ENCODE results near the gene FHOD3. TPM values are rescaled to one million over a fixed set of nuclear protein-coding genes. Genes with fewer than 3 reads are reported as not detected.

Gene FHOD3
- total RNA-seq, 1 experiment from 2014 or later, result 15.1 TPM

DNA sequence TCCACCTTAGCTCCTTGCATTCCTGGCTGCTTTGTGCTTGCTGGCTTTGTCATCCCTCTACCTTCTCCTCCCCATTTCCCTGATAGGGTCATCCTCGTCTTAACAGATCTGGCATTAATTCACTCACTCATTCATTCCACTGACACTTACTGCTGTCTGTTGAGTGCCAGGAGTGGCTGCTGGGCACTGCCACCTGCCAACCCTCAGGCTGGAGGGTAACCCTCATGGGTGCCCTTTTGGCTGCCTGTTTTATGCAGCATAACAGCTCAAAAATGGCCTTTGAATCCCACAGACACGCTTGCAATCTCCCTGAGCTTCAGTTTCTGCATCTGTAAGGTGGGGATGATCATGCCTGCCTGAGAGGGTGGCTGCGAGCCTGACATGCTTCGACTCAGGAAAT, 25.2 kb downstream of the FHOD3 start:
- DNase-seq (ENCODE audit: low read depth), result no peak

DNA sequence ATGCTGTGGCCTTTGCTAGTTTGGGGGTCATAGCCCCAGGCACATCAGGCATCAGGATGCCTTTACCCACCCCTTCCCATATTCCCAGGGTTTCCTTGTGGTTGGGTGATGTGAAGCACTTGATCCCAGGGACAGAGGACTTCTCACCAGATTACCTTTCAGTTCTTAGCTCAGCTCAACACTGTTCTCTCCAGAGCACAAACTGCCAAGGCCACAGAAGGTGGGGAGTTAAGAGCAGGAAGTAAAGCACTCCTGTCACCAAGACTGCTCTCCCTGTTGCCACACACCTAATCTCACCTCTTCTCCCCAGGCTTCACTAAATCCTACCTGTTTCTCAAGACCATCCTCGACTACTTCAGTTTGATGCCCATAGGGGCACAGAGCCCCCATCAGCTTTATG, 25.9 kb downstream of the FHOD3 start:
- DNase-seq (ENCODE audit: low read depth), result no peak

DNA sequence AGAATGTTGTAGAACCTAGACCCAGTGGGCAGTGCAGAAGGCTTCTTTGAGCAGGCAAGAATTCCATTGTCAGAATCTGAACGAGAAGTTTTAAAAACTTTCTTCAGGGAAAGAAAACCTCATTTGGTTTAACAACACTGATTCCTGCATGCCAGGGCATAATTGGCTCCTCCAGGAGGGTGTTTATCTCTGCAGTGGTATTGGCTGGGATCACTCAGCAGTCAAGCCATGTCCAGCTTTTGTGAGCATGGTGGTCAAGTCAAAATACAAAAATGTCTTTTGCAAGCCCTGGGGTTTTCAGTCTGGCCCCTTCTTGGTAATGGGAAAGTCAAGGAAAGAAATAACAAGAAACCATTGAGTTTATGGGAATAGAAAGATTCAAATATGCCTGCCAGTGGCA, 28.3 kb downstream of the FHOD3 start:
- no peak for DNase-seq (ENCODE audit: low read depth)

DNA sequence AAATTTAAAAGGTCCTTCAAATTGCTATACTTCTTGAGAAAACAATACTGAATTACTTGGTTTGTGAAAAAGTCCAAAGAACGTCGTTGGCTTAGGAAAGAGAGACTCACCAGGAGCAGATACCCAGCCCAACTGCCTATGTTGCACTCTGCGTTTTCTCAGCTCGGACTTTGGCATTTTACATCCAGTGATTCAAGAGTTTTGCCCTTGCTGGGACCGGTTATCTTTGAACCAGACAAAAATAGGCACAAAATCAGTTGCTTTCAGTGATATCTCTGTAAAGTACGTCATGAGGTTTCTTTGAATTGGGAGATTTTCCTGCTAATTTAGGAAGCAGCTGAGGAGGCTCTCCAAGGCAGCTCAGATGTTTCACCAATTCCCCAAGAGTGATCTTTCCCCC, 29.3 kb downstream of the FHOD3 start:
- DNase-seq (ENCODE audit: low read depth), result no peak

DNA sequence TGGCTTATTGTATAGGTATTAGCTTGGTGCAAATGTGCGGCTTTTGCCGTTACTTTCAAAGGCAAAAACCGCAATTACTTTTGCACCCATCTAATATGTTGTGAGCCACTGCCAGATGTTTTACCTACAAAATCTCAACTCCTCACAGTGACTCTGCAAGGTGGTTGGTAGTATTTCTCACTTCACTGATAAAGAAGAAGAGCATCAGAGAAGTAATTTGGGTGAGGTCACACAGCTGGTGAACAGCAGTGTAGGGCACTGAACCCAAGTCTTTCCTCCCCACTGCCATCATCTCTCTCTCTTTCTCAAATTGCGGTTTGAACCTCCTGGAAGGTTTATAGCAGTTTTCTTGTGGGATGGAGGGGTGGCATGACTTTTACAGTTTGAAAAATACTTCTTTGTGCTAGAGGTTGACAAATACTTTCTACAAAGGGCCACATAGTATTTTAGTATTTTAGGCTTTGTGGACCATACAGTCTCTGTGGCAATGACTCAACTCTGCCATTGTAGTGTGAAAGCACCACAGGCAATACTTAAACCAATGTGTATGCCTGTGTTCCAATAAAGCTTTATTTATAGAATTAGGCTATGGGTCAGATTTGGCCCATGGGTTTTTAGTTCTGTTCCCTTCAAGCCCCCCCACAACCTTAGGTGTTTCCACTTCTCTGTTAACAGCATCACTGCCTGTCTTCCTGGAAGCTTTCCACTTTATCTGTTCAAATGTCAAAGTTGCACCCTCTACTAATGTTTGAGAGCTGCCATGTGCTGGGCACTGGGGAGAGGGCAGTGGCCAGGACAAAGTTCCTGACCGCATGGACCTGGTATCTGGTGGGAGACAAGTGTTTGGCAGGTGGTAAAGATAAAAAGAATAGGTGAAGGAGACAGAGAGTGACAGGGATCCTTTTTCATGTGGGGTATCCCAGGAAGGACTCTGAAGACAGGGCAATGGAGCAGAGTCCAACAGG, 30.1 kb downstream of the FHOD3 start:
- no peak for DNase-seq (ENCODE audit: low read depth)

DNA sequence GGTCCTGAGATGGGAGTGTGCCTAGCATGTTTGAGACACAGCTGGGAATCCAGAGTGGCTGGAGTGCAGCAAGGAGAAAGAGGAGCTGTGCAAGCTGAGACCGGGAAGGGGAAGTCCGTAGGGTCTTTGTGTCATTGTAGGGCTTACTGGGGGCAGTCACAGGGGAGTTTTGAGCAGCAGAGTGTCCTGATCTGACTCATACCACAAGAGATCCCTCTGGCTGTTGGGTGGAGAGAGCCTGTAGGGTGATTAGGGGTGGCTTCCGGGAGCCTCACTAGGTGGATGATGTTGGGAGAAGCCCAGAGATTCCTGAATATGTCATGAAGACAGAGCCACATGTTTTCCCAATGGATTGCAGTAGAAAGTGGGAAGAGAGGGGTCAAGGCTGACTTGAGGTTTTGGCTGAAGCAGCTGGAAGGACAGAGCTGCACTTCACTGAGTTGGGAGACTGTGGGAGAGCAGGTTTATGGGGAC, 30.9 kb downstream of the FHOD3 start:
- peak; percentile 83 for DNase-seq (ENCODE audit: low read depth)

DNA sequence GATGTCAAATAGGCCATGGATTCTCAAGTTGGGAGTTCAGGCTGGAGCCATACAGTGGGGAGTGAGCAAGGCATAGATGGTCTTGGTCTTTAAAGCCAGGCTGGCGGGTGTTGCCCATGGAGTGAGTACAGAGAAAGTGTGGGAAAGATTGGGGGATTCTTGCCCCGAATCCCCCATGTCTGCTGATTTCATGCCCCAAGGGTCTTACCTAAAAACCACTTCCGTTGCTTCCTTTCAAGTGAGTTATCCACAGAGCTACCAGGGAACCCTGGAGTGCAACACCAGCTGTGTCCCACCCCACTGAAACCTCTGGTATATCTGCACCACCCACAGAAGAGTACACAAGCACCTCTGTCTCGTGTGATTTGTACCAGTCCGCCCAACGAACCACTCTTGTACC, 31.4 kb downstream of the FHOD3 start:
- DNase-seq (ENCODE audit: low read depth), result no peak

DNA sequence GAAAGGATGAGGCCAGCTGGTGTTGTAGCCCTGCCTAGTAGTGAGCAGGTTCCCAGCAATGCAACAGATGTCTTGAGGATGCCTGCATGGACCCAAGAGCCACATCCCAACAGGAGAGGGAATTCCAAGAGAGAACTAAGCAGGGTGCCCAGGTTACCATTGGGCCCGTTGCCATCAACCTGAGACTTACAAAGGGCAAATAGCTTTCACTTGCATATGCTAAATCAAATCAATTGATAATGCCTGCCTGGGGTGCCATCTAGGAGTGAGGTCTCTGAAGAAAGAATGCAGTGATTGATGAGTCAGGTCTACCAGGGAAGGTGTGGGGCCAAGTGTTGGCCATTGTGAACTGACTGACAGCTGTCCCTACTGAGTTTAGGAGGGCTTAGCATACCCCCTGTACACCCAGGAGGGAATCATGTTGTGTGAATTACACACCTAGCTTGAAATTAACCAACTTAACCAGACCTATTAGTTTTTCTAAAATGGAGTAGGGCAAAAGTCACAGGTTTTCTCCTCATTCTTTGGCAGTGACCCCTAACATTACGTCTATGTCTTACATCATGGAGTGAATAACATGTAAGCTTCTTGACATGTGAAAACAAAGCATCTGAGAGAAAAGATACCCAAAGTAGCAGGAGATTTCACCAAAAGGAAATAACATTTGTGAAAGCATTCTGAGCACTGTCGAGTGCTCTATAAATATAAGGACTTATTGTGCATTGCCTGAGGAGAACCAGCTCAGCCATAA, 32.3 kb downstream of the FHOD3 start:
- DNase-seq (ENCODE audit: low read depth), result no peak

DNA sequence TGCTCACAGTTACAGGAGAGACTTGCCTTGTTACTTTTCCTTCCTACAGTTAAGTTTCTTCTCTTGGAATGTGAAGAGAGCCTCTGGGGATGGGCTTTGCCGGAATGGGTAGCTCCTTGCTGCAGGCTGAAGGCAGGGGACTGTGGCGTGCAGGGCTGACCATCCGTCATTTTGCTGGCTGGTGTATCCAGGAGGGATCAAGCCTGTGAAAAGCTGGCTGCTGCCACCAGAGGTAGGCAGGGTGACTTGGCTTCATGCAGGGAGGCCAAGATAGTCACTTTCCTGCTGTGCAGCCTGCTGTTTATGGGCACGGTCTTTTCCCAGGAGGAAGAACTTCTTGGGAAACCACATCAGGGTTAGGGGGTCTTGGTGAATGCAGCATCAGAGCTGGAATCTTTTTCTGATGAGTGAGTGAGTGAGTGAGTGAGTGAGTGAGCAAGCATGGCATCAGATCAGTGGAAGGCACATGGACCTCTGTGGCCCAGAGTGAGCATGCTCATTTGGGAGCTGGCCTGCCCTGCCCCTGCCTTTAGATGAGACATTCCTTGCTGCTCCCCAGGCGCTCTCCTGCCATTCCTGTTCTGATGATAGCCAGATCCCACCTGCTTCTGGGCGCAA, 33.0 kb downstream of the FHOD3 start:
- DNase-seq (ENCODE audit: low read depth), result peak; percentile 45

DNA sequence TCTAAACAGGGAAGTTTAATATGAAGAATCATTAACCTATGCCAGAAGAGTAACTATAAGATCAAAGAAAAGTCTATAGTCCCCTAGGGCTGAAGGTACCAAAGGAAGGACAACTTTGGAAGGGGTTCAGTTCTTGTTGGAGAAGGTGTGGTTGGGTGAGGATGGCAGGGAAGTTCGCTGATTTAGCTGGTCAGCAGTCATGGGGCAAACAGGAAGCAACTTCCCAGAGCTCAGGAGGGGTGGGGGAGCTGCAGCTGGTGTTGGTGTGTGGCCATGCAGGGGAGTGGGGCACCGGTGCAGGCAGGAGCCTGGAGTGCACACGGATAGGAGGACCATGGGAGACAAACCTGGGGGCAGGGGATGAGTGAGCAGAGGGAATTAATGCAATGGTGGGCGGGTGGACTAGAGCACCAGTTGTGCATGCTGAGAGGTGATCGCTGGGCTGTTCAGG, 34.0 kb downstream of the FHOD3 start:
- DNase-seq (ENCODE audit: low read depth), result no peak

DNA sequence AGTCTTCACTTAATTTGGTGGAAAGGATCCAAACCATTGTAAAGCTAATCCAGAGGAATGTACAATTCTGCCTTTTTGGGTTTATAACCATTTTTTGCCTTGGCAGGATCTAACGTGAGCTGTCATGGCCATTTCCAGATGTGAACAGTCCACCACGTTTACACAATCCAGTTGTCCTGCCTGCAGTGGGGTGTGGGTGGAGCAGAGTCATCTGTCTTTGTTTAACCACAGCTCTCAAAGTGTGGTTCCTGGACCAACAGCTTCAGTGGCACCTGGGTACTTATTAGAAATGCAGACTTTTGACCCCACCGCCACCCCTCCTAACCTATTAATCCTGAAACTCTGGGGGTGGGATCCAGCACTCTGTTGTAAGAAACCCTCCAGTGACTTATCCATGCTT, 35.9 kb downstream of the FHOD3 start:
- peak; percentile 75 for DNase-seq (ENCODE audit: low read depth)

DNA sequence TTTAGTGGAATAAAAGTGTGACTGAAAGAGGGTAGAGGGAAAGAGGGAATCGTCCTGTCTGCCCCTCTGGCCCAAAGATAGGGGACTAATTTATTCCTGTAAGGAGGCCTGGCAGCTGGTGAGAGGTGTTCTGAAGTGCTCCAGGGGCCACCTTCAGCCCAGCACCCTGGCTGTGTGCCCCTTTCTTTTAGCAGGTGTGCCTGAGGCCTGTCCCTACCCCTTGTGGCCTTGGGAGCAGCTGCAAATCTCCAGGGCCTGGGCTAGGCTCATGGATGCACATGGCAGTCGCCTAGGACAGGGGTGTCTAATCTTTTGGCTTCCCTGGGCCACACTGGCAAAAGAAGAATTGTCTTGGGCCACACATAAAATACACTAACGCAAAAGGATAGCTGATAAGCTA, 37.3 kb downstream of the FHOD3 start:
- DNase-seq (ENCODE audit: low read depth), result no peak

DNA sequence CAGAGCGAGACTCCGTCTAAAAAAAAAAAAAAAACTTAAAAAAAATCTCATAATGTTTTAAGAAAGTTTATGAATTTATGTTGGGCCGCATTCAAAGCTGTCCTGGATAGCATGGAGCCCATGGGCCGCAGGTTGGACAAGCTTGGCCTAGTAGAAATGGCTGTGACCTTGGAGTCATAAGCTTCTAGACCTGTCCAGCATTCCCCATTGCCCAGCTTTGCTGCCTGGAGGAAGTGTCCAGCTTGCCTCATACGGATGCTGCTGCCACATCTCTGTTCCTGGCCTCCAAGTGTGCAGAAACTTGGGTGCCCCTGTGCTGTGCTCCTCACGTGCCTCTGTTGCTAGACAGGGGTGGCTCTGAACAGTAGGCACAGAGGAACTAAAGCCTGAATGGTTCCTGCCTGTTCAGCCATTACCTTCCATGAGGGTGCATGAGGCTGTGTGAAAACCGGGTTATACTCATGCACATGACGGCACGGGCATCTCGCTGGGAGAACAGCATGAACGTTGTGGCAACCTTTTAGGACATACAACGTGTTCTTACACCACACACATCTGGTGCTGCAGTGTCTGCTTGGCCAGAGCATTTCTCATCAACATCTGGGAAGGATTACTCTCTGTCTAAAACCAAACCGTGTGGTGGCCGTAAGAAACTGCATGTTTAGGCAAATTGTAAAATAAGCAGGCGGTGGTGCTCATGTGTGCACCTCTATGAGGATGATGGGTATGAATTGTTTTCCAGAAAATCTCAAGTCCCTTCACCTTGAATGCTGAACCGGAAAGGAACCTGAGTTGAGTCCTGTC, 38.2 kb downstream of the FHOD3 start:
- DNase-seq (ENCODE audit: low read depth), result no peak

DNA sequence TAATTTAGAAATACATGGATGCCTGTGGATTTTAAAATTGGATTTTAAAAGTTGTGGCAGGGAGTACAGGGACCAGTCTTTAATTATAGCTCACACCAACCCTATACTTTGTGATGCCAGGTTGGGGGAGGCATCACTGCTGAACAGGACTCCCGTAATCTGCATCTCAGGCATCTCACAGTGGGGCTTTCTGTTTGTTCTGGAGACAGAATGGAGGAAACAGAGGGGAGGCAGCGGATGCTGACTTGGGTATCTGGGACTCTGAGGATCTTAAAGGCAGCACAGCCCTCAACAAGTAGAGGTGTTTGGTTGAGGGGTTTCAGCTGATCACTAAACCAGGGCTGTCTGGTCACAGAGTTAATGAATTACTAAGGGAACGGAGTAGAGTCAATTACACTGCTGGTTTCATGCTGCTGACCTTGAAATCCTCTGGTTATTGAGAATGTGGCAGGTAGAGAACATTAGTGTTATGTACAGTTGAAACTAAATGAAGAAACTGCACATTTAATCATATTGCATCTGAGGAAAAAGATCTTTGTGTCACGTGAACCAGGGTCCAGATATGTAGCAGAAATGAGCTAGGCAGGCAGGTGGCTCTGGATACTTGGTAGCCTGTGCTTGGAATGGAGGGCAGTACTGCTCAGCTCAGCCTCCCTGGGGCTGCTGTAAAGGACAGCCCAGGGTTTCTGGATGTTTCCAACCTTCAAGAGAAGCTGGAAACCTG, 40.3 kb downstream of the FHOD3 start:
- no peak for DNase-seq (ENCODE audit: low read depth)

DNA sequence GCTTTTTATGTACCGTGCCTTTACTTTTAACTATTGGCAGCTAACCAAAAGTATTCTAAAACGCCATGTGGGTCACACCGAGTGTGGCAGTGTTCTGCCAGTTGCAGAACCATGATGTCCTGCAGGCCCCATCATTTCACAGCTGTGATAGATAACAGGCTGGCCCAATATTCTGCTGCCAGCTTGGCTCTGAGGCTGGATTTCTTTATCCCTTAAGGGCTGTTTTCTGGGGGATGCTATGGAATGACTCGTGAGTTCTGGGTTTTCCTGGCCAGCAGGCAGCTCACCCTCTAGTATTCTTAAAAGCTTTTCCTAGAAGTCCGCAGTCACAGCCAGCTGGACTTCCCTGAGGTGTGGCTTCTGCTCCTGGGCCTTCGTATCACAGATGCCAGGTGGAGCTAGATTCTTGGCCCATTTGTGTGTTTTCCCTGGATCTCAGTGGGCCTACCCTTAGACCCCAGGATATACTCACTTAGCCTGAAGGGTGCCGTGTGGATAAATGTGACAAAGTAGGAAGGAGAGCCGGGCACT, 41.0 kb downstream of the FHOD3 start:
- DNase-seq (ENCODE audit: low read depth), result no peak

DNA sequence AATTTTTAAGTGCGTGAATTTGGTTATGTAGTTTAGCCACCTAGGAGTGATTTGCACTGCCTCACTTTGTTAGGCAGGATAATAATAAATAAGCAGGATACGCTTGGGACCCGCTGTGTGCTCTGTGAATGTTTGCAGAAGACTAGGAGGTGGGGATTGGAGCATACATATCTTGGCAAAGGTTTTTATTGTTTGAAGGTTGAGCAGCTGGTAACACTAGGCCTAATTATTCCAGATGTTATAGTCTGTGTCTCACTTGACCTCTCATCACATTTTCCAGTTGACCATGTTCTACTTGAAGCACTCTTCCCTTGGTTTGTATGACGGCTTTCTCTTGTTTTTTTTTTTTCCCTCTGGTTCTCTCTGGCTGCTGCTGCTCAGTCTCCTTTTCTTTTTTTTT, 42.7 kb downstream of the FHOD3 start:
- DNase-seq (ENCODE audit: low read depth), result no peak

DNA sequence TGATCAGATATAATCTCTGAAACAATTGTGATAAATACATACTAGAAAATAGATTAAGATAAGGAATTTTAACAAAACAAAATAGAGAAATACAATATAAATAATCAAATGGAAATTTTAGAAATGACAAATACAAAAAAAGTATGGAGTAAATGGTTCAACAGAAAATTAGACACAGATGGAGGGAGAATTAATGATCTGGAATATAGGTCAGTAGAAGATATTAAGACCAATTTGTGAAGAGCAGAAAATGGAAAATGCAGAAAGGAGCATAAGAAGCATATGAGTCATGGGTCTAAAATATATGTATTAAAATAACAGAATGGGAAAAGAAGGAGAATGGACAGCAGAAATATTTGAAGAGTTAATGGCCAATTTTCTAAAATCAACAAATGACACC, 44.4 kb downstream of the FHOD3 start:
- DNase-seq (ENCODE audit: low read depth), result no peak

DNA sequence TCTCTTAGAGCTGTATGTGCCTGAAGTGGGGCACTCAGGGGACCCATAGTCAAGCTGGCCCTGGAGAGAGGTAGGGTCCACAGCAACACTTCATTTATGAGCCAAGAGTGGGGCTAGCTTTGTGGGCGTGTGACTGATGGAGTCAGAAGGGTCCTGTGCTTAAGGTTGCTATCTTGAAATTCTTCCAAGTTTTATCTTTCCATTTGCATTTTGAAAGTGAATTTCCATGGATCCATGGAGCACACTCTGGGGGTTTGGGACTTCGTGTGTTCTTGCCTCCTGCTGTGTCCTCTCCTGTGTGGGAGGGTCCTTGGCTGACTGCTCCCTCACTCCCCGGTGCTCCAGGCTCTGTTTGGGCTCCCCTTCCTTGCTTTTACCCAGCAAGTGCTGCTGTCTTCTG, 50.8 kb downstream of the FHOD3 start:
- no peak for DNase-seq (ENCODE audit: low read depth)

DNA sequence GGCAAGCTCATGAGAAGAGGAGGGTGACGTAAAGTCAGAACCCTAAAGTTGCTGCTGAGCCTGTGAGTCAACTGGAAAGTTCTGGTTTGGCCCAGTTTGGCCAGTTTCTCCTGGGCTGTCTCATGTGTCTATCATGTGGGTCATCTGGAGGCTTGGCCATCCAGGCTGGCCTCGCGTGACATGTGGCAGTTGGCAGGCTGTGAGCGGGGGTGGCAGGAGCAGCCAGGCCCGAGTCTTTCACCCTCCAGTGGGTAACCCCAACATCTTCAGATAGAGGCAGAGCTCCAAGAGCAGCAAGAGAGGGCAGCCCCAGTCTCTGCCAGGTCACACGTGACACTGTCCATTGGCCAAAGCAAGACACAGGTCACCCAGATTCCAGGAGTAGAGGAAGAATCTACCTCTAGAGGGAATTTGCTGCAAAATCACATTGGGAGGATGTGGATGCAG, 51.5 kb downstream of the FHOD3 start:
- DNase-seq (ENCODE audit: low read depth), result no peak

DNA sequence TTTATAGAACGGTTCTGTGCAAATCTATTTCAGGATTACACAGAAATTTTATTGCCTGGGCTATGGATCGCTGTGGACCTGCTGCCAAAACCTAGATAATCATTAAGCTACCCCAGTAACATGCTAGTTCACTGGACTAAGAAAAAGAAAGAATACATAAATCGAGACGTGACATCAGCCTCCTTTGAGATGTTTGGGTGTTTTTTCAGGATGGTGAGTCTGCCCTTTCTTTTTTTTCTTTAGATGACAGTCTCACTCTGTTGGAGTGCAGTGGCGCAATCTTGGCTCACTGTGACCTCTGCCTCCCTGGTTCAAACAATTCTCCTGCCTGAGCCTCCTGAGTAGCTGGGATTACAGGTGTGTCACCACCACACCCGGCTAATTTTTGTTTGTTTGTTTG, 52.0 kb downstream of the FHOD3 start:
- no peak for DNase-seq (ENCODE audit: low read depth)

DNA sequence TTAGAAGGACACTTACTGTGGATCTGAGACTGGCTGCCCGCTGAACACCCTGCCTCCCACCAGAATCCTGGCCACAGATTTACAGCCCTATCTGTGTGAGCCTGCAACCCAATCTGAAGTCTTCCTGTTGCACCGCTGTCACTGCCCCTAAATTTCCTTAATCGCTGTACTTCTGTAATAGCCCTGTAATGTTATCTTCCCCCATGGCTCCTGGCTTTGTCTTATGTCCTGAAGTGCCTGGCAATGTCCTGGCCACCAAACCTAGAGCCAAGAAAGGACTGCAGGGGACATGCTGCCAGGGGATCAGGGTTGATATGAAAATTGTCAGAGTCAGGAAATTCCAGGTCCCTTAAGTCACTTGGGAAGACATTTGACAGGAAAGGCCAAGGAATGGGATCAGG, 52.7 kb downstream of the FHOD3 start:
- DNase-seq (ENCODE audit: low read depth), result no peak

Measured in RPMI7951 (cell line).